ENCODE data around the gene CIROP.

CIROP gene

DNA sequence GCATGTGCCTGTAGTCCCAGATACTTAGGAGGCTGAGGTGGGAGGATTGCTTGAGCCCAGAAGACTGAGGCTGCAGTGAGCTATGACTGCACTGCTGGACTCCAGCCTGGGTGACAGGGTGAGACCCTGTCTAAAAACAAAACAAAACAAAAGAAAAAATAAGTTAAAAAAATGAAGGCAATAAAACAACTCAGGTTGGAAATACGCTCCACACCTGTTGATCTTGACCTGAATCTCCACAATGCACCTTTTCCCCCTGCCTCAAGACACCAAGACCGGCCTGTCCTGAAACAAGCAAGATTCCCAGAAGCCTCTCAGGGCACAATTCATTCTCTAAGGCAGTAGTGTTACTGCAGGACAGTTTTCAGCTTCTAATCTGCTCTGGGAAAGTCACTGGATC, 35.1 kb upstream of the CIROP start:
- no peak for DNase-seq (ENCODE audit: extremely low read depth, low read depth)
- TF ChIP-seq, protein P1, sequence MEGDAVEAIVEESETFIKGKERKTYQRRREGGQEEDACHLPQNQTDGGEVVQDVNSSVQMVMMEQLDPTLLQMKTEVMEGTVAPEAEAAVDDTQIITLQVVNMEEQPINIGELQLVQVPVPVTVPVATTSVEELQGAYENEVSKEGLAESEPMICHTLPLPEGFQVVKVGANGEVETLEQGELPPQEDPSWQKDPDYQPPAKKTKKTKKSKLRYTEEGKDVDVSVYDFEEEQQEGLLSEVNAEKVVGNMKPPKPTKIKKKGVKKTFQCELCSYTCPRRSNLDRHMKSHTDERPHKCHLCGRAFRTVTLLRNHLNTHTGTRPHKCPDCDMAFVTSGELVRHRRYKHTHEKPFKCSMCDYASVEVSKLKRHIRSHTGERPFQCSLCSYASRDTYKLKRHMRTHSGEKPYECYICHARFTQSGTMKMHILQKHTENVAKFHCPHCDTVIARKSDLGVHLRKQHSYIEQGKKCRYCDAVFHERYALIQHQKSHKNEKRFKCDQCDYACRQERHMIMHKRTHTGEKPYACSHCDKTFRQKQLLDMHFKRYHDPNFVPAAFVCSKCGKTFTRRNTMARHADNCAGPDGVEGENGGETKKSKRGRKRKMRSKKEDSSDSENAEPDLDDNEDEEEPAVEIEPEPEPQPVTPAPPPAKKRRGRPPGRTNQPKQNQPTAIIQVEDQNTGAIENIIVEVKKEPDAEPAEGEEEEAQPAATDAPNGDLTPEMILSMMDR (IDR thresholded peaks at IDR 0.05; ENCODE audit: low read depth, low read length): no peak

DNA sequence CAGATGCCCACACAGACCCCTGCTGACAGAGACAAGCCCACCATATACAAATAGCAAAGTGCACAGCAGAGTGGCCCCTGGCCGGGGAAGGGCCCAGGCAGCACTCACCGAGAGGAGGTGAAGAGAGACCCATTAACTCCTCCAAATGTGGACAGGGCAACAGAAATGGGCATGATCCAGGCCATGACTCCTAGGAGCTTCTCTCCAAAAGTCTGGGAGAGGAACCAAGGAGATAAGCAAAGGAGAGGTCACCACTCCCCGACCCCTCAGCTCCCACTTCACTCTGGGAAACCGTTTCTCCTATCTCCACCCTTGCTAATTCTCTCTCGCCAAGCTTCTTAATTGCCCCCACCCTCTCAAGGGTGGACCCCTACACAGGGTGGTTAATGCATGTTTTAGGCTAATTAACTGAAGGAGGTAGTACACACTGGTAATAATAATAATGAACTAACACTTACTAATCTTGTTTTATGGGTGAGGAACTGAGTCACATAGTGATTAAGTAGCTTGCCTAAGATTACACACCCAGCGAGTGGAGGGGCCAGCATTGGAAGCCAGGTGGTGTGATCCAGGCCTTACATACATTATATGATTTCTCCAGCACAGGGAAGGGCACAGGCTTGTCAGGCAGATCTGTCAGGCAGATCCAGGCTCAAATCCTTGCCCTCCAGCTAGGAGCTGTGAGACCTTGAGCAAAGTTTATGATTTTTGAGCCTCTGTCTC, 33.2 kb upstream of the CIROP start:
- TF ChIP-seq, protein P1 (IDR thresholded peaks at IDR 0.05; ENCODE audit: low read depth, low read length): no peak
- DNase-seq (ENCODE audit: extremely low read depth, low read depth): no peak

DNA sequence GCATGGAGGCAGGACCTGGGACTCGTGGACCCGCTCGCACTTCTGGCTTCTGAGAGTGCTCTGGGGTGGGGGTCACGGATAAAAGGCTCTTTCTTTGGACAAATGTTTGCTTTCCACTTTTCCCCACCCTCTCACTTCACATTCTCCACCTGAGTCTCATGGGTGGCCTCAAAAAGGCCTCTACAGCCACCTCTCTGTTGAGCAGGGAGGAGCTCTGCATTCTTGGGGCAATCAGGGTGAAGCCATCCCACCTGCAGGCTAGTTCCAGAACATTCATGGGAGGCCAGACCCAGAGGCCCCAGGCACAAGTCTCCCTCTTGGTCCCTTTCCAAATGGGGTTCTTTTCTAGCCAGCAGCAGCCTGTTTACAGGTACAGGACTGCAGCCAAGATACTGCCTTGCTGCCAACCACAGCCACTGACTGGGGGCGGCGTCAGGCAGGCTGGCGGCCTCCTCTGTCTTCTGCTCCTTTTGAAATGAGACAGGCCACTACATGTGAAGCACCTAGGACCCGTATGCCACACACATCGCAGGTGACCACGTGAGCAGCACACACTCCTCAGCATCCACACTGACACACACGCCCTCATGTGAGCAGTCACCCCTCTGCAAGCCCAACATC, 32.5 kb upstream of the CIROP start:
- no peak for DNase-seq (ENCODE audit: extremely low read depth, low read depth)
- TF ChIP-seq, protein P1 (IDR thresholded peaks at IDR 0.05; ENCODE audit: low read depth, low read length): no peak

DNA sequence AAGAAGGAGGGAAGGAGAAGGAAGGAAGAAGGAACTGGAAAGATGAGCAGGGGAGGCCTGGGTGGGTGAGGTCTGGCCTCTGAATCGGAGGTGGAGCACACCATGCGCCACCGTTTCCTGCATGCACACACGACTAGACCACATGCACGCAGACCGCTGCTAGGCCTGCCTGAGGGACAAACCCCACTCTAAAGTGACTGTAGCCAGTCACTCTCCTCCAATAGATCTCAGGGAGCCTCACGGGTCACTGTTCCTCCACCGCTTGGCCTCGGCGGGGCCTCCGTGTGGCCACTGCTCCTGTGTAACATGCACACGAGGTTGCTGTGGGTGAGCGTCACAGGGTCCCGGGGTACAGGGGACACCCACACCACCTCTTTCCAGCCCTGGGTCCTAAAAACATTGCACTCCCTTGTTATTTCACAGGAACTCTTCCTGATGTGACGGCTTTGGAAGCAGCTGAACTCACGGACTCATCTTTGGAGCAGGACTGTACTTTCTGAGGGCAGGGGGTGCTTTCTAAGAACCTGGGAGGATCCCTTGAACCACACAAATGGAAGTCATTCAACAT, 31.9 kb upstream of the CIROP start:
- no peak for DNase-seq (ENCODE audit: extremely low read depth, low read depth)
- TF ChIP-seq, protein P1 (IDR thresholded peaks at IDR 0.05; ENCODE audit: low read depth, low read length): no peak

DNA sequence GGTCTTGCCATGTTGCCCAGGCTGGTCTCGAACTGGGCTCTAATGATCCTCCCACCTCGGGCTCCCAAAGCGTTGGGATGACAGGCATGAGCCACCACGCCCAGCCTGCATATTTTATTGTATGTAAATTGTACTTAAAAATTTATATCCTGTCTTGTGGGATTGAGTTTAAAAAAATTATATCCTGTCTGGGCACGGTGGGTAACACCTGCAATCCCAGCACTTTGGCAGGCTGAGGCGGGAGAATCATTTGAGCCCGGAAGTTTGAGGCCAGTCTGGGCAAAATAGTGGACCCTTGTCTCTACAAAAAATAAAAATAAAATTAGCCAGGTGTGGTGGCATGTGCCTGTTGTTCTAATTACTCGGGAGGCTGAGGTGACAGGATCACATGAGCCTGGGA, 28.2 kb upstream of the CIROP start:
- TF ChIP-seq, protein P1 (IDR thresholded peaks at IDR 0.05; ENCODE audit: low read depth, low read length): no peak
- DNase-seq (ENCODE audit: extremely low read depth, low read depth): no peak

DNA sequence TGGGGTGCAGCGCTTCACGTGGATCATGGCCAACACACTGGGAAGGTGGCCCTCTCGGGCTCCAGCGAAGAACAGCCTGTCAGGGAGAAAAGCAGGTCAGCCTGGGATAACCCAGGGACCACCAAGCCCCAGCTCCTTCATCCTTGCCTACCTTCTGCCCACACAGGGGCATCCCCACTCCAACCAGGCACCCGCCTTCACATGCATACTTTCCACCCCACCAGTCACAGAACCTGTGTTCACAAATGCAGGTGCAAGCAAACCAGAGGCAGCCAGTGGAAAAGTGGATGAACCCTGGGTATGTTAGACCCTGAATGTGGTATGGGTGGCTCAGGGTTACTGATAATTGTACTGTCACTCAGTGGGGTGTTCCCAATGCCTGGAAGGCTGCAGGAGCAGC, 26.7 kb upstream of the CIROP start:
- no peak for DNase-seq (ENCODE audit: extremely low read depth, low read depth)
- TF ChIP-seq, protein P1 (IDR thresholded peaks at IDR 0.05; ENCODE audit: low read depth, low read length): no peak

DNA sequence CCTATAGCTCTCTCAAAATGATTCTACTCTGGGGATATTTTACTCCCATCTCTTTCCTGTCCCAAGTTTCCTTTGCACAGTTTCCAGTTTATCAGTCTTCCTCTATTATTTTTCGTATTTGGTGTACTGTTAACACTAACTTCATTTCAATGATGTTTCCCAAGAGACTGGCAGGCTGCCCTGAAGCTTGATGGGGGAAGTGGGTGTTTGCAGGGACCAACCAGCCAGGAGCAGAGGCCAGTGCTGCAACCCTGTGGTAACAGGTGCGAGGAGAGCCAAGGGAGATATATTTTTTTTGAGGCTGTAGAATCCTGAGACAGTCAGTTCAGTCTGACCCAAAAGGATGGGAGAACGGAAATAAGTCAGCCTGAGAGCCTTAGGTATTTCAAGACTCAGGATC, 26.1 kb upstream of the CIROP start:
- TF ChIP-seq, protein P1 (IDR thresholded peaks at IDR 0.05; ENCODE audit: low read depth, low read length): no peak
- DNase-seq (ENCODE audit: extremely low read depth, low read depth): no peak
